Uterus (tissue), 4 donors: ENCODE measurements around the gene BCAS3. TPM values are rescaled to one million over a fixed set of nuclear protein-coding genes. Genes with fewer than 3 reads are reported as not detected.

Source experiments
- DNase-seq, 2 donors: peaks; one replicate each; pipeline ENCODE4 v3.0.0-alpha.2; 2019 to 2020
- H3K27ac ChIP-seq, 2 donors: fragments of 200-600 bp; sonication (generic); 1 replicate in 1 of 2; 2 replicates in 1 of 2; pipeline ENCODE4 v1.5.1; 2016 to 2018
- H3K27me3 ChIP-seq, 2 donors: fragments of 200-600 bp; sonication (generic); one replicate each; pipeline ENCODE4 v1.5.1; 2018 to 2019; ENCODE audit warnings: control low read depth in 1 of 2
- H3K36me3 ChIP-seq, 2 donors: fragments of 200-600 bp; sonication (generic); one replicate each; pipeline ENCODE4 v1.5.1; 2019; ENCODE audit warnings: control low read depth in 1 of 2
- H3K4me1 ChIP-seq, 2 donors: fragments of 200-600 bp; sonication (generic); one replicate each; pipeline ENCODE4 v1.5.1; 2018 to 2019; ENCODE audit warnings: control low read depth in 1 of 2
- H3K4me3 ChIP-seq, 2 donors: fragments of 200-600 bp; sonication (generic); 1 replicate in 1 of 2; 2 replicates in 1 of 2; pipeline ENCODE4 v1.5.1; 2018 to 2019; ENCODE audit warnings: mild to moderate bottlenecking in 1 of 2
- H3K9me3 ChIP-seq, 2 donors: fragments of 200-600 bp; sonication (generic); one replicate each; pipeline ENCODE4 v1.5.1; 2019; ENCODE audit warnings: control low read depth in 1 of 2
- POLR2A ChIP-seq, 2 donors: fragments of 450-650 bp; IDR thresholded peaks; one replicate each; pipeline ENCODE4 v1.6.1; 2016; ENCODE audit warnings: antibody characterized with exemption in 2 of 2, mild to moderate bottlenecking in 1 of 2, moderate library complexity in 1 of 2
- intact Hi-C: fragments of 100-400 bp; cut with DNase I; formaldehyde crosslinking; loops from one replicate; pipeline ENCODE4 v1.15.1; 2023; ENCODE audit warnings: low total_unique reads
- total RNA-seq, 4 donors: library from RNA; depleted of rRNA in 3 of 4; stranded (reverse); fragments of >200 nt in 3 of 4; gene quantifications; one replicate each; pipeline versions ENCODE4 v1.1.0 to v1.2.4, GENCODE V29; 2014 to 2023
- TF ChIP-seq, protein P1 (sequence below), 4 experiments: fragments of 200-600 bp in 2 of 4; fragments of 450-650 bp in 2 of 4; sonication (generic) in 2 of 4; IDR thresholded peaks; one replicate each; pipeline ENCODE4 v1.5.1; 2016 to 2019; ENCODE audit warnings: antibody characterized with exemption in 4 of 4, mild to moderate bottlenecking in 2 of 4, moderate library complexity in 1 of 4
- donor health status: DM: yes; HTN: yes; CAD: no.

Gene BCAS3
- total RNA-seq, 4 donors from 2014 or later, result 42.6 to 147 (median 83.7) TPM

DNA sequence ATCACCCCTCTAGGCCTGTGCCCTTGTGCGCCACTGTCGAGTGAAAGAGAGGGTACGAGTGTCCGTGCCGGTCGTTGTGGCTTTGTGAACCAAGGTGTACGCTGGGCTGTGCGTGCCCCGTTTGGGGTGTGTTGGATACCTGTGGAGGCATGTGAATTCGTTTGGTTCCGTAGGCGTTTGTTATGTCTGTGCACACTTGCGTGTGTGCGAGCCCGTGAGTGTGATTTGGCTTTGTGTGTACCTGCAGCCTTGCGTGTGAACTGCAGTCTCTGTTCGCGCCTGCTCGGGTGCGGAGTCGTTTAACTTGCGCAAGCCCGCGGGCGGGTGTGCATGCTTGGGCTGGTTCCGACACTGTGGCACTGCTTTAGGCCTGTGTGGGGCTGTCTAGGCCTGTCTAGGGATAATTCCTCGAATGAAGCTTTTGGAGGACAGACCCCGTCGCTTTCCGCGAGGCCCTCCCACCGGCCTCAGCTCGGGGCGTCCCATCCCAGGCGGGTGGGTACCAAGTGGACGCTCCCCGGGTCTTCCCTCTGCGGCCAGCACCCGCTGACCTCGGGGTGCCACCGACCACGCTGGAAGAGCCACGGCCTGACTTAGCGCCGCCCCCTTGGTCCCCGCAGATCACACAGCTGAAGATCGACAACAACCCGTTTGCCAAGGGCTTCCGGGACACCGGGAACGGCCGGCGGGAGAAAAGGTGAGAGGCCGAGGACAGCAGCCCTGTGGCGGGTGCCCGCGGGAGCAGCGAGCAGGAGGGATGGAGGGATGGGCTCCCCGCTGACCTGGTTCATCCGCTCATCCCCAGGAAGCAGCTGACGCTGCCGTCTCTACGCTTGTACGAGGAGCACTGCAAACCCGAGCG, 726.4 kb downstream of the BCAS3 start:
- Histone ChIP-seq H3K27ac (peak overlapping the region; percentile 83 to 91), H3K27me3 (peaks cover 0 to 7% of the 10 kb centered on the region in 2 donors), H3K4me1 (no peaks in the 10 kb centered on the region), H3K36me3 (no peaks in the 10 kb centered on the region), H3K4me3 (peak overlapping the region; percentile 7 to 28), H3K9me3 (no peaks in the 10 kb centered on the region)
- DNase-seq, result peak in 1 of 2 donors; percentile 16
- intact Hi-C loops, result no loop called here
- TF ChIP-seq, protein P1, sequence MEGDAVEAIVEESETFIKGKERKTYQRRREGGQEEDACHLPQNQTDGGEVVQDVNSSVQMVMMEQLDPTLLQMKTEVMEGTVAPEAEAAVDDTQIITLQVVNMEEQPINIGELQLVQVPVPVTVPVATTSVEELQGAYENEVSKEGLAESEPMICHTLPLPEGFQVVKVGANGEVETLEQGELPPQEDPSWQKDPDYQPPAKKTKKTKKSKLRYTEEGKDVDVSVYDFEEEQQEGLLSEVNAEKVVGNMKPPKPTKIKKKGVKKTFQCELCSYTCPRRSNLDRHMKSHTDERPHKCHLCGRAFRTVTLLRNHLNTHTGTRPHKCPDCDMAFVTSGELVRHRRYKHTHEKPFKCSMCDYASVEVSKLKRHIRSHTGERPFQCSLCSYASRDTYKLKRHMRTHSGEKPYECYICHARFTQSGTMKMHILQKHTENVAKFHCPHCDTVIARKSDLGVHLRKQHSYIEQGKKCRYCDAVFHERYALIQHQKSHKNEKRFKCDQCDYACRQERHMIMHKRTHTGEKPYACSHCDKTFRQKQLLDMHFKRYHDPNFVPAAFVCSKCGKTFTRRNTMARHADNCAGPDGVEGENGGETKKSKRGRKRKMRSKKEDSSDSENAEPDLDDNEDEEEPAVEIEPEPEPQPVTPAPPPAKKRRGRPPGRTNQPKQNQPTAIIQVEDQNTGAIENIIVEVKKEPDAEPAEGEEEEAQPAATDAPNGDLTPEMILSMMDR (IDR thresholded peaks at IDR 0.05), result no peak
- no peak for TF ChIP-seq POLR2A (IDR thresholded peaks at IDR 0.05)

DNA sequence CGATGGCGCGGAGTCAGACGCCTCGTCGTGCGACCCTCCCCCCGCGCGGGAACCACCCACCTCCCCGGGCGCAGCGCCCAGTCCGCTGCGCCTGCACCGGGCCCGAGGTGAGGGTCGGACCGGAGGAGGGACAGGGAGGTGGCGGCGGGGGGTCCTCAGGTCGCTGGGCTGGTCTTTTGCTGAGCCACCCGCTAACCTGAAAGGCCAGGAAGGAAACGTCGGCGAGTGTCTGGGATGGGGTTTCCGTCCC, 726.9 kb downstream of the BCAS3 start:
- peak overlapping the region; percentile 83 to 91 for H3K27ac ChIP-seq
- no peaks in the 10 kb centered on the region for H3K4me1 ChIP-seq
- peak overlapping the region in 1 of 2 donors; percentile 7 for H3K4me3 ChIP-seq
- no peak for TF ChIP-seq POLR2A (IDR thresholded peaks at IDR 0.05)
- TF ChIP-seq, protein P1 (IDR thresholded peaks at IDR 0.05), result no peak
- H3K9me3 ChIP-seq, result no peaks in the 10 kb centered on the region
- DNase-seq, result no peak
- peaks cover 0 to 7% of the 10 kb centered on the region in 2 donors for H3K27me3 ChIP-seq
- H3K36me3 ChIP-seq, result no peaks in the 10 kb centered on the region
- intact Hi-C loops, result no loop called here

DNA sequence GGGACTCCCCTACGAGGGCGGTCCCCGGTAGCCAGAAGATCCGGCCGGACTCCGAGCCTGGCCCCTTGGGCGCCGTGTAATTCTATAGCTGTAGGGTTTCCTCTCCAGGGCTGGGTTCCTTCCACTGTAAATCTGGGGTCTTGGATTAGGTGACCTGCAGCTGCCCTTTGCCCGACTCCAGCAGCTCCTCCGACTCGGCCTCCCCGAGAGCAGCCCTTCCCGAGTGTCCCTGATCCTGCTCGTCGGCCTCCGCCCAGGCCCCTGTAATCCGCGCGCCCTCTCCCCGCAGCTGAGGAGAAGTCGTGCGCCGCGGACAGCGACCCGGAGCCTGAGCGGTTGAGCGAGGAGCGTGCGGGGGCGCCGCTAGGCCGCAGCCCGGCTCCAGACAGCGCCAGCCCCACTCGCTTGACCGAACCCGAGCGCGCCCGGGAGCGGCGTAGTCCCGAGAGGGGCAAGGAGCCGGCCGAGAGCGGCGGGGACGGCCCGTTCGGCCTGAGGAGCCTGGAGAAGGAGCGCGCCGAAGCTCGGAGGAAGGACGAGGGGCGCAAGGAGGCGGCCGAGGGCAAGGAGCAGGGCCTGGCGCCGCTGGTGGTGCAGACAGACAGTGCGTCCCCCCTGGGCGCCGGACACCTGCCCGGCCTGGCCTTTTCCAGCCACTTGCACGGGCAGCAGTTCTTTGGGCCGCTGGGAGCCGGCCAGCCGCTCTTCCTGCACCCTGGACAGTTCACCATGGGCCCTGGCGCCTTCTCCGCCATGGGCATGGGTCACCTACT, 727.4 kb downstream of the BCAS3 start:
- Histone ChIP-seq H3K9me3 (no peaks in the 10 kb centered on the region), H3K36me3 (no peaks in the 10 kb centered on the region), H3K27me3 (peaks cover 0 to 7% of the 10 kb centered on the region in 2 donors), H3K4me3 (peak overlapping the region; percentile 7 to 11), H3K27ac (peak overlapping the region; percentile 83 to 91), H3K4me1 (no peaks in the 10 kb centered on the region)
- TF ChIP-seq, protein P1 (IDR thresholded peaks at IDR 0.05), result no peak
- TF ChIP-seq POLR2A (IDR thresholded peaks at IDR 0.05), result no peak
- peak; percentile 12 to 22 for DNase-seq
- intact Hi-C loops, result no loop called here

DNA sequence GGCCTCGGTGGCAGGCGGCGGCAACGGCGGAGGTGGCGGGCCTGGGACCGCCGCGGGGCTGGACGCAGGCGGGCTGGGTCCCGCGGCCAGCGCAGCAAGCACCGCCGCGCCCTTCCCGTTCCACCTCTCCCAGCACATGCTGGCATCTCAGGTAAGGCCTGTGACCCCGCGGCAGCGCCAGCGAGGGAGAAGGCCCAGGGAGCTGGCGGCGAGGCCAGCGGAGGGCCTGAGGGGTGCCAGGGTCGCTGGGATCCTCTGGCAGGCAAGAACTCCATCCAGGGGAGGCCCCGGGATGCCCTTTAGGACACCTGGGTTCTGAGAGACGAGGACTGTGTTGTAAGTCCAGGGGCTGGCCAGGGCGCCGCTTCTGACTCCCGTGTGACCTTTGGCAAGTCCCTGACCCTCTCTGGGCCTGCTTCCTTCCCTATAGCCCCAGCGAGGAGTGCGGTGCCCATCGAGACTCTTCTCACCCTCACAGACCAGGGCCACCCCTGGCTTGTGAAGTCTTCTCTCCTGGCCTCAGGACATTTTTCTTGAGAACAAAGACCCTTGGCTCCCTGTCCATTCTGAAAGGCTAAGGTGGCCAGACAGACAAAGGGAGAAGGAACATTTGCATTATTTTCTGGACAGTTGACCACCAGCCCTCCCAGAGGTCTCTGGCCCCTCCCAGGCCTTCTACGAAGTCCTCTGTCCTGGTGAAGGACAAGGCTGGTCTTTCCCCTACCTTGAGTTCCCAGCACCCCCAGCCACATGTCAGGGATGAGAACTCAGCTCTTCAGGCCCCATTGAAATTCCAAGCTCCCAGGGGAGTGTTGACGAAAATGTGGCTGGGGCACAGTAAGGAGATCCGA, 728.3 kb downstream of the BCAS3 start:
- Histone ChIP-seq H3K4me1 (no peaks in the 10 kb centered on the region), H3K36me3 (no peaks in the 10 kb centered on the region), H3K27me3 (peaks cover 0 to 7% of the 10 kb centered on the region in 2 donors), H3K4me3 (peak overlapping the region in 1 of 2 donors; percentile 11), H3K27ac (peak overlapping the region; percentile 83 to 91), H3K9me3 (no peaks in the 10 kb centered on the region)
- DNase-seq, result no peak
- intact Hi-C loops, result no loop called here
- TF ChIP-seq, protein P1 (IDR thresholded peaks at IDR 0.05), result no peak
- no peak for TF ChIP-seq POLR2A (IDR thresholded peaks at IDR 0.05)
